ENCODE data around the gene AJM1.
A peak's percentile ranks its signal among the peaks of the same experiment; 100 is the strongest.

Gene AJM1

DNA sequence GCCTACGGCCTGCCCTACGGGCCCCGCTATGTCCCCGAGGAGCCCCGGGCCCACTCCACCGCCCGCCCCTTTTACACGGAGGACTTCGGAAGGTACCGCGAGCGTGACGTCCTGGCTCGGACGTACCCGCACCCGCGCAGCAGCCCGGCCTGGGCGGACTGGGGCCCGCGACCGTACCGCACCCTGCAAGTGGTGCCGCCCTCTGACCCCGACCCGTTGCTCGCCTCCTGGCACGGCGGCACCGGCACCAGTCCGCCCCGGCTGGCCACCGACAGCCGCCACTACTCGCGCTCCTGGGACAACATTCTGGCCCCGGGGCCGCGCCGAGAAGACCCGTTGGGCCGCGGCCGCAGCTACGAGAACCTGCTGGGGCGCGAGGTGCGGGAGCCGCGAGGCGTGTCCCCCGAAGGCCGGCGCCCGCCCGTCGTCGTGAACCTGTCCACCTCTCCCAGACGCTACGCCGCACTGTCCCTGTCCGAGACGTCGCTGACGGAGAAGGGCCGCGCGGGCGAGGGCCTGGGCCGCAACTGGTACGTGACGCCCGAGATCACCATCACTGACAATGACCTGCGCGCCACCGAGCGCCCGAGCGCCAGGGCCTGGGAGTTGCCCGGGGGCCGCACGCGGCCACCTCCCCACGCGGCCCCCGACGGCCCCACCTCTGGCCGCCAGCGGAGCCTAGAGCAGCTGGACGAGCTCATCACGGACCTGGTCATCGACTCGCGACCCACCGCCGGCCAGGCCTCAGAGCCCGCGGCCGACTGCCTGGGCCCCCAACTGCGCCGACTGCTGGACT is 3.4 kb downstream of the AJM1 start:
- DNase-seq (ENCODE audit: low read depth in 2 of 2), result no peak

DNA sequence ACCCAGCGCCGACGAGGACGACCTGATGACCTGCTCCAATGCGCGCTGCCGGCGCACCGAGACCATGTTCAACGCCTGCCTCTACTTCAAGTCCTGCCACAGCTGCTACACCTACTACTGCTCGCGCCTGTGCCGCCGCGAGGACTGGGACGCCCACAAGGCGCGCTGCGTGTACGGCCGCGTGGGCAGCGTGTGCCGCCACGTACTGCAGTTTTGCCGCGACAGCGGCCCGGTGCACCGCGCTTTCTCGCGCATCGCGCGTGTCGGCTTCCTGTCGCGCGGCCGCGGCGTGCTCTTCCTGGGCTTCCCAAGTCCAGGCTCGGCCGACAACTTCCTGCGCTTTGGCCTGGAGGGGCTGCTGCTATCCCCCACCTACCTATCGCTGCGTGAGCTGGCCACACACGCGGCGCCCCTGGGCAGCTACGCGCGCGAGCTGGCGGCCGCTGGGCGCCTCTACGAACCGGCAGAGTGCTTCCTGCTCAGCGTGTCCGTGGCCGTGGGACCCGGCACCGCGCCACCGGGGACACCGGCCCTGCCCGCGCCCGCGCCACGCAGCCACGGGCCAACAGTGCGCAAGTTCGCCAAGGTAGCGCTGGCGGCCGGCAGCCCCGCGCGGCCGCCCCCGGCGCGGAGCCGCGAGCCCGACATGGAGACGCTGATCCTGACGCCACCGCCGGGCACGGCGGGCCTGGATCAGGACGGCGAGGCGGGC is 4.3 kb downstream of the AJM1 start:
- no peak for DNase-seq (ENCODE audit: low read depth in 2 of 2)

DNA sequence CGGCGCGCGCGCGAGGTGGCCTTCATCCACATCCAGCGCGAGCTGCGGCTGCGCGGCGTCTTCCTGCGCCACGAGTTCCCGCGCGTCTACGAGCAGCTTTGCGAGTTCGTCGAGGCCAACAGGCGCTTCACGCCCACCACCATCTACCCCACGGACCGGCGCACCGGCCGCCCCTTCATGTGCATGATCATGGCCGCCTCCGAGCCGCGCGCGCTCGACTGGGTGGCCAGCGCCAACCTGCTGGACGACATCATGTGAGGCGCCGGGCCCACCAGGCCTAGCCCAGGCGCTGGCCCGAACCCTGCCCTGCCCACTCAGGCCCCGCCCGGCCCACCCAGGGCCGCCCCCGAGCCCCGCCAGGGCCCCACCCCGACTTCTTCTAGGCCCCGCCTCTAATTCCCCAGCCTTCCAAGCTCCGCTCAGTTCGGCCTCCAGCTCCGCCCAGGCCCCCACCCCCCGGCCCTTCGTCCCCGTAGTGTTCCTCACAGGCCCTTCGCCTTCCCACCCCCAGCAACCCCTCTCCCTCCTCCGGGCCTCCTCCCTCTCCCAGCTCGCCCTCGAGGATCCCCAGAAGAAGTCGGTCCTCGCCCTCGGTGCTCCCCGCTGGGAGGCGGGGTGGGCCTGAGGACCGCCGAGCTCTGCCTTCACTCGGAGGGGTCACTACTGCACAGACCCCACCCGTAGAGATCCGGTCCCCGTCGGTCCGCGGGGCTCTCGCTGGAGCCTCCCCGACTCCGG is 5.0 kb downstream of the AJM1 start:
- no peak for DNase-seq (ENCODE audit: low read depth in 2 of 2)

DNA sequence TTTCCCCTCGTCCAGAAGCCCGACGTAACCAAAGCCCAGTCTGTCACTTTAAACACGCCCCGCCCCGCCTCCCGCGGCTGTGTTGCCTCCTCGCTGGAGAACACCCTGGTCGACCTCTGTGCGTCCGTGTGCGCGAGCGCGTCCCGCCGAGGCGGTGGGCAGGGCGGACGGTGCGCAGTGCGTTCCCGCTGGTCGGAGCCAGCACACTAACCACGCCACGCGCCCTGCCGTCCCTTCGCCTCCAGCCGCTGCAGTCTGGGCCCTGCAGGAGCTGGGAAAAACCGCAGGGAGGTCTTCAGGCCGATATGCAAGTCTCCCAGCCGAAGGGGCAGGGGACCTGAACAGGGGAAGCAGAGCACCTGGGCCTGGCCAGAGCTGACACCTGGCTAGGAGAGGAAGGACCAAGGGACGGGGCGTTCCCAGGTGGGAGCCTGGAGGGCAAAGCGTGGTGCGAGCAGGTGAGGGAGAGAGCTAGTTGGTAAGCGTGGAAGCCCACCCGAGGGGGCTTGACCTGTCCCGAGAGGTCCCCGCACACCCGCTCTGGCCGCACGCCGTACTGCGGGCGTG is 5.6 kb downstream of the AJM1 start:
- peak; percentile 79 to 83 for DNase-seq (ENCODE audit: low read depth in 2 of 2)

DNA sequence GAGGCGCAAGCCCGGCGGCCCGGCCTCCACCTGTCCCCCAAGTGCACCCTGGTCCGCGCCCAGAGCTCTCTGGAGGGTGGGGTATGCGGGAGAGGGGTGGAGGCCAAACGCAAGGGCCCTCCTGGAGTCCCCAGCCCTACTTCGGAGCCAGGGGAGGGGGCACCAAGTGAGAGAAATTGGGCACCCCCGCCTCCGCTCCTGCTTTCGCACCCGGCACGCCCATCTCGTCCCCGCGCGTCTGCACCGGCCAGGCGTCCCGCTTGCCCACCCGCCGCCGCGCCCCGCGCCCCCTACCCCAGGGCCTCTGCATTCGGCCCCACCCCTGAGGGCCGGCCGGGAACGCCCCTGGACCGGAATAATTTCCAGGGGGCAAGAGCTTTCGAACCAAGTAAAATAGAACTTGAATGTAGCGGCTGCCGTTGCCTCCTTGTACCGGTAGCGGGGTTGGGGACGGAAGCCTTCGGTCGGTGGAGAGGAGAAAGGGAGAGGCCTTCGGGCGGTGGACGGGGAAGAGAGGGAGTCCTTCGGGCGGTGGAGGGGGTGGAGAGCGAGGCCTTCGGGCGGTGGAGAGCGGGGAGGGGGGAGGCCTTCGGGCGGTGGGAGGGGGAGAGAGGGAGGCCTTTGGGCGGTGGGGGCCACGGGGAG is 6.2 kb downstream of the AJM1 start:
- no peak for DNase-seq (ENCODE audit: low read depth in 2 of 2)

DNA sequence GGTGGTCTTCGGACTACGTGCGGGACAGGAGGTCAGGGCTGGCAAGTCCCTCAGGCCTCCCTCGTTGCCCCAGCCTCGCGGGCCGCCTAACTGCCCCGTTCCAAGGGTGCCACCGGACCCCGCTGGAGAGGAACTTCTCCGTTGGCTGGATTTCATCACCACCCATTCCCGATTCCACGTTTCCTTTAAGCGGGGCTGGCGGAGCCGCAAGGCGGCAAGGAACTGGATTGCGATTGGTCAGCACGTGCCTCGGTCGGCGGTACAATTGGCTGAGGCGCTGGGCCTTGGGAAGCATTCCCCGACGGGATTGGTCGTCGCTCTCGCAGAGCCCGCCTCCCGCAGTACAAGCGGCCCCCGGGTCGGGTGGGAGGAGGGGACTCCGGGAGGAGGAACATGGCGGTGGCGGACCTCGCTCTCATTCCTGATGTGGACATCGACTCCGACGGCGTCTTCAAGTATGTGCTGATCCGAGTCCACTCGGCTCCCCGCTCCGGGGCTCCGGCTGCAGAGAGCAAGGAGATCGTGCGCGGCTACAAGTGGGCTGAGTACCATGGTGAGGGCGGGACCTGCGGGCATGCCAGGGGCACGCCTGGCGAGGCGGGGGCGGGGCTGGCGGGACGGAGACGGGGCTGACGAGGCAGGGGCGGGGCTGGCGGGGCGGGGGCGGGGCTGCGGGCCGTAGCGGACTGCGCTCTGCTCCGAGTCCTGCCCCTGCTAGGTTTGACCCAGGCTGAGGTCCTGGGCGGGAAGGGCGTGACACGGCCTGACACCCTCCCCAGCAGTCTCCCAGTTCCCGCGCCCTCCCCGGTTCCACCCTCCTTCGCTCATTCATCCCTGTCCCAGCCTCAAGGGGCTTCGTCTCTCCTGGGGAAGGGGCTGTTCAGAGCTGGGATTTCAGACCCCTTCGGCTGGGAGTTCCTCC is 7.0 kb downstream of the AJM1 start, which contains the start of gene PHPT1:
Gene PHPT1, plus strand, starts transcription at position 372 of the 922 bp plus-strand sequence. Its CDS starts 22 bp downstream, at position 394.
- peak; percentile 95 to 97 for DNase-seq (ENCODE audit: low read depth in 2 of 2)

DNA sequence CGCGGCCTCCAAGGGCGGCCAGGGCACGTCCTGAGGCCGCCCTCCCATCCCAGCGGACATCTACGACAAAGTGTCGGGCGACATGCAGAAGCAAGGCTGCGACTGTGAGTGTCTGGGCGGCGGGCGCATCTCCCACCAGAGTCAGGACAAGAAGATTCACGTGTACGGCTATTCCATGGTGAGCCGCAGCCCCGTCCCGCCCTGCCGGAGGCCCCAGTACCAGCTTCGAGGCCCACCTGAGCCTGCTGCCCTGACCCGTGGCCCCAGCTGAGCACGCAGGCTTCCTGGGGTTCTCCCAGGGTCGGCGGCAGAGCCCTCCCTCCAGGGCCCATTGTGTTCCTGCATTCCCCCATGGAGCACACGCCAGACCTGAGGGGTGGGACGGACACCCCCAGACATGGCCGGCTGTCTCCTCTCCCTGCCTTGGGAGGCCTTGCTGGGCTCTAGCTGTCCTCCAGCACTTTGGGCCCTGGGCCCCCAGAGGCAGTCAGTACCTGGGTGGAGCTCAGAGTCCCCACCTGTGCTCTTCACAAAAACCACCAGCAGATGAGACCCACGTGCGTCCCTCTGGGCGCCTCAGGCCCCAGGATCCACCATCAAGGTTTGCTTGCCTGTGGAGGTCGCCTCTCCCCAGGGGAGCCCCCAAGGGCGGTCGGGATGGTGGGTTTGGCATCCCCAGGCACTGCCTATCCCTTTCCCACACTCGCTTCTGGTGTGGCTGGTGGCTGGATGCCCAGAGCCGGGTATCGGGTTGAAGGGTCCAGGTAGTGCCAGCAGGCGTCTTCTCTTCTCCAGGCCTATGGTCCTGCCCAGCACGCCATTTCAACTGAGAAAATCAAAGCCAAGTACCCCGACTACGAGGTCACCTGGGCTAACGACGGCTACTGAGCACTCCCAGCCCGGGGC is 7.9 kb downstream of the AJM1 start:
- DNase-seq (ENCODE audit: low read depth in 2 of 2), result no peak

DNA sequence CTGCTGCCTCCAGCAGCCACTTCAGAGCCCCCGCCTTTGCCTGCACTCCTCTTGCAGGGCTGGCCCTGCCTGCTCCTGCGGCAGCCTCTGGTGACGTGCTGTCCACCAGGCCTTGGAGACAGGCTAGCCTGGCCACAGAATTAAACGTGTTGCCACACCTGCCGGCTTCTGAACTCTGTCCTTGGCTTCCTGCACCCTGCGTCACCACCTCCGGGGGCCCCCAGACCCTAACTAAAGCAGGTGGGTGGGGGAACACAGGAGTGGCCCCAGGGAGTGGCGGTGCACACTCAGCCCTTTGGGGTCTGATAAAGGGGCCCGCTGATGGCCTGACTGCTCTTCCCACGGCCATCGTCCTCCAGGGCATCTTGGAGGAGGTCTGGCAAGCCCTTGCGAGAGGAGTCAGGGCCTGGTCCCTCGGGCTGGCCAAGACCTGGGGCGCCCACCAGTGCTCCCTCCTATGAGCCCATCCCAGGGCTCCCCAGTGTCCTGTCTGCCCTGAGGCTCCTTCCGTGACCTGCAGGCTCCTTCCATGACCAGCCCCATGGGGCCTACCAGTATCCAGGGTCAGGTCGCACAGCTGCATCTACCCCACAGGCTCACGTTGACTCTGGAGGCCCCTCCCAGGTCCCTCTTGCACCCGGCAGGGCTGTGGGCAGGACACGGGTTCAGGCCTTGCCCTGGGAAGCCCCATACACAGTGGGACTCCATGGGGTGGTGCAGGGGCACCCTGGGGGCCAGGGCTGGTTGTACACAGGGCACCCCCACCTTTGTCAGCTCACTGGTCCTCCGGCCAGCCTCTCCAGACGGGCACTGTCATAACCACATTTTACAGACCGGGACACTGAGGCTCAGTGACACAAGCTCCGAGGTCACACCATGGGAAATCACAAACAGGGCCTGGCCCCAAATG is 8.8 kb downstream of the AJM1 start:
- no peak for DNase-seq (ENCODE audit: low read depth in 2 of 2)

DNA sequence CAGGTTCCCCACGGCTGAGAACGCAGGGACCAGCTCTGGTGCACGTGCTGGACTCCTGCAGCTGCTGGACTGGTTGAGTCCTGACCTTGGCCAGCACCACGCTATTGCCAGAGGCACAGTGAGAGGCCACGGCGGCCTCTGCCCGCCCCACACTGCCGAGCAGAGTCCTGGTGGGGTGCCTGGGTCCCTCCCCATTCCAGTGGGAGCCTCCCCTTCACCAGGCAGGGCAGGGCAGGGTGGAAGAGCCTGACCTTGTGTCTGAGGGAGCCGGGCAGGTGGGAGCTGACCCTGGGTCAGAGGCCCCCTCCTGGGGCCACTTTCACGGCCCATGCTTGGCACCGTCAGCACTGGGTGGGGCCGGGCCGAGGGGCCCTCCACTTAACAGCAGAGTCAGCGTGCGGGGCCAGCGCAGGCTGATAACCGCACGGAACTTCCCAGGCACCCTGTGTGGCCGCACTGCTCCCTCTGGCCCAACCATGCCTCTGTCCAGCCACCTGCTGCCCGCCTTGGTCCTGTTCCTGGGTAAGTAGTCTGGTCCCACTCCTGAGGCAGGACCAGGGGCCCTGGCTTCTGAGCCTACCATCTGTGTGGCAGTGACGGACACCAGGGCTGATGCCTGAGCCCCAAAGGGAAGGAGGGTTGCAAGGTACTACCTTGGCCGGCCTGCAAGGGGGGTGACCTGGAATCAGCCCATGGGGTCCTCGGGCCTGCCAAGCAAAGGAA is 9.8 kb downstream of the AJM1 start, which contains the start of gene MAMDC4:
Gene MAMDC4, plus strand, starts transcription at position 406 of the 723 bp plus-strand sequence. Its CDS starts 71 bp downstream, at position 477.
- DNase-seq (ENCODE audit: low read depth in 2 of 2), result no peak

DNA sequence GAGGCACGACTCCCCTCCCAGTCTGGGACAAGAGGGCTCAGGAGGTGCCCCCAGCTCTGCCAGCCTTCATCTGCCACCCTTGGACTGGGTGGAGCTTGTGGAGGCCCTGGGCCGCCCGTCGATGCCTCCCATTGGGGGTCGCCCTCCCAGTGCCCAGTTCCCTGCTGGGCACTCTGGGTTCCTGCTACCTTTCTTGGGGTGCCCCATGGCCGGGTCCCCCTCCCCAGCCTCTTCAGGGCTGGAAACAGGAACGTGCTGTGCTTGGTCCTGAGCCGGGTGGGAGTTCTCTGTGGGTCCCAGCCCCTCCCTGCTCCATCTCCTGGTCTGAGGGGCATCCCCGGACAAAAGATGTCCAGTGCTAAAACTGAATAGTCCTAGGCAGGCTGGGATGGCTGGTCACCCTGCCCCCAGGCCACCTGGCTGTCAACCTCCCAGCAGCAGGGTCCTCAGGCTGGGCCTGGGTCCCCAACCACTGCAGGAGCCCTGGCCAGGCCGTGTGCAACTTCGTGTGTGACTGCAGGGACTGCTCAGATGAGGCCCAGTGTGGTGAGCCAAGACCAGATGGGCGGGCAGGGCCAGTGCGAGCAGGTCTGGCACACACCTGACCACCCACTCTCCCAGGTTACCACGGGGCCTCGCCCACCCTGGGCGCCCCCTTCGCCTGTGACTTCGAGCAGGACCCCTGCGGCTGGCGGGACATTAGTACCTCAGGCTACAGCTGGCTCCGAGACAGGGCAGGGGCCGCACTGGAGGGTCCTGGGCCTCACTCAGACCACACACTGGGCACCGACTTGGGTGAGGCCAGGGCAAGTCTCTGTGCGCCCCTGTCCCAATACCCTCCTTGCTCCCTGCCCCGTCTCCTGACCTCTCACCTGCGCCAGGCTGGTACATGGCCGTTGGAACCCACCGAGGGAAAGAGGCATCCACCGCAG is 10.7 kb downstream of the AJM1 start:
- no peak for DNase-seq (ENCODE audit: low read depth in 2 of 2)

DNA sequence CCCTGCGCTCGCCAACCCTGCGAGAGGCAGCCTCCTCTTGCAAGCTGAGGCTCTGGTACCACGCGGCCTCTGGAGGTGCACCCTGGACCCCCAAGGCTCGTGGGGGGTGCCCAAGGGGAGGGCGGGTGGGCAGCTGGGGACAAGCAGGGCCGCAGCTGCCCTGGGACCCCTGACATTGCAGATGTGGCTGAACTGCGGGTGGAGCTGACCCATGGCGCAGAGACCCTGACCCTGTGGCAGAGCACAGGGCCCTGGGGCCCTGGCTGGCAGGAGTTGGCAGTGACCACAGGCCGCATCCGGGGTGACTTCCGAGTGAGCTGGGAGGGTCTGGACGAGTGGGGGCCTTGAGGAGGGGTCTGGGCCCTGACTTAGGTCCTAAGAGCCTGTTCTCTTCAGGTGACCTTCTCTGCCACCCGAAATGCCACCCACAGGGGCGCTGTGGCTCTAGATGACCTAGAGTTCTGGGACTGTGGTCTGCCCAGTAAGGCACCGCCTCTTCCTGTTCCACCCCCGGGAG is 11.4 kb downstream of the AJM1 start:
- DNase-seq (ENCODE audit: low read depth in 2 of 2), result no peak

DNA sequence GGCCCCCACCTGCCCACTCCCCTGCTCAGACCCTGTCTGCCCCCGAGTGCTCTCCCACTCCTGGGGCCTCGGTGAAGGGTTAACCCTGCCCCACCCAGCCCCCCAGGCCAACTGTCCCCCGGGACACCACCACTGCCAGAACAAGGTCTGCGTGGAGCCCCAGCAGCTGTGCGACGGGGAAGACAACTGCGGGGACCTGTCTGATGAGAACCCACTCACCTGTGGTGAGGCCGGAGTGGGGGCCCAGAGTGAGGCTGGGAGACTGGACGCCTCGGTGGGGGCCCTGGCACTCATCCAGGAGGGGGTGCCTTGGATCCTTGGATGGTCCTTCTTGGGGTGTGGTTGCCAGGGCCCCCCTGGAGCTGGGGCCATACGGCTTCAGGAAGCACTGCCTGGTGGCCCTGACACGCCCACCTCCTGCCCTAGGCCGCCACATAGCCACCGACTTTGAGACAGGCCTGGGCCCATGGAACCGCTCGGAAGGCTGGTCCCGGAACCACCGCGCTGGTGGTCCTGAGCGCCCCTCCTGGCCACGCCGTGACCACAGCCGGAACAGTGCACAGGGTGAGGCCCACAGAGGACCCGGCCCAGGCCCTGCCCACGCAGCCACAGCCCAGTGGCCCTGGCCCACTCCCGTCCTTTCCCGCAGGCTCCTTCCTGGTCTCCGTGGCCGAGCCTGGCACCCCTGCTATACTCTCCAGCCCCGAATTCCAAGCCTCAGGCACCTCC is 12.0 kb downstream of the AJM1 start:
- no peak for DNase-seq (ENCODE audit: low read depth in 2 of 2)

DNA sequence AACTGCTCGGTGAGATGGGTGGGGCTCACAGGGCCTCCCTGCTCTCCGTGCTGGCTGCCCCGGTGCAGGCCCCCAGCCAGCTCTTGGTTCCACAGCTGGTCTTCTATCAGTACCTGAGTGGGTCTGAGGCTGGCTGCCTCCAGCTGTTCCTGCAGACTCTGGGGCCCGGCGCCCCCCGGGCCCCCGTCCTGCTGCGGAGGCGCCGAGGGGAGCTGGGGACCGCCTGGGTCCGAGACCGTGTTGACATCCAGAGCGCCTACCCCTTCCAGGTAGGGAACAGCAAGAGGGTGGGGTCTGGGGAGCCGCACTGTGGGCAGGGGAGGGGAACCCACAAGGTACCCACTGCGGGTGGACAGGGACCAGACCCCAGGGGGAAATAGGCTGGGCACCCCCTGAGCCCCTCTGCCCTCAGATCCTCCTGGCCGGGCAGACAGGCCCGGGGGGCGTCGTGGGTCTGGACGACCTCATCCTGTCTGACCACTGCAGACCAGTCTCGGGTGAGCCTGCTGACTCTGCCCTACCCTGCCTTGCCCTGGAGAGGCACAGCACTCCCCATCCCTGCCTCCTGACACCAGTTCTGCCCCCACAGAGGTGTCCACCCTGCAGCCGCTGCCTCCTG is 12.7 kb downstream of the AJM1 start:
- no peak for DNase-seq (ENCODE audit: low read depth in 2 of 2)

DNA sequence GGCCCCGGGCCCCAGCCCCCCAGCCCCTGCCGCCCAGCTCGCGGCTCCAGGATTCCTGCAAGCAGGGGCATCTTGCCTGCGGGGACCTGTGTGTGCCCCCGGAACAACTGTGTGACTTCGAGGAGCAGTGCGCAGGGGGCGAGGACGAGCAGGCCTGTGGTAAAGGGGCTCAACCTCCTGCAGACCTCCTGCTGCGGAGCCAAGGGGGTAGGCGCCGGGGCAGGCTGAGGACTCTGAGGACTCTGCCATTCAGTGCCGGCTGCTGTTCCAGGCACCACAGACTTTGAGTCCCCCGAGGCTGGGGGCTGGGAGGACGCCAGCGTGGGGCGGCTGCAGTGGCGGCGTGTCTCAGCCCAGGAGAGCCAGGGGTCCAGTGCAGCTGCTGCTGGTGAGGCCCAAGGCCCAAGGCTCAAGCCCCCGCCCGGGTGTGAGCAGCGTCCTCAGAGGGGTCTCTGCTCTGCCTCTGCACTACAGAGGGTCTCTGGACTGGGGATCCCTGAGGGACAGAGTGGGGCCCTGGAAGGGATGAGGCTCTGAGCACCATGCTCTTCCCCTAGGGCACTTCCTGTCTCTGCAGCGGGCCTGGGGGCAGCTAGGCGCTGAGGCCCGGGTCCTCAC is 13.3 kb downstream of the AJM1 start:
- DNase-seq (ENCODE audit: low read depth in 2 of 2), result no peak

DNA sequence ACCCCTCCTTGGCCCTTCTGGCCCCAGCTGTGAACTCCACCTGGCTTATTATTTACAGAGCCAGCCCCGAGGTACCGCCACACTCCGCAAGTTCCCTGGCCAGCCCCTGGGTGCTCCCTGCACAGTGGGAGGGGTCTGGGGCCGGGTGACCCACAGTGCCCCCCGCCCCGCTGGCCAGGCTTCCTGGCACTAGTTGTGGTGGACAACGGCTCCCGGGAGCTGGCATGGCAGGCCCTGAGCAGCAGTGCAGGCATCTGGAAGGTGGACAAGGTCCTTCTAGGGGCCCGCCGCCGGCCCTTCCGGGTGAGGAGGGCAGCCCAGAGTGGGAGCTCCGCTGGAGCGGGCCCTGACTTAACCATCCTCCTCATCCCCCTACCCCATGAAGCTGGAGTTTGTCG is 13.8 kb downstream of the AJM1 start:
- DNase-seq (ENCODE audit: low read depth in 2 of 2), result no peak
